GM18507 (cell line): ENCODE data around the gene SOD3.

Source experiments
- DNase-seq: peaks from one replicate; pipeline ENCODE4 v3.0.0; 2011; ENCODE audit warnings: low read depth; ENCODE audit not compliant: insufficient read length; ENCODE audit errors: extremely low spot score
- FAIRE-seq: peaks from 2 replicates; lab custom pipeline; 2011; peaks lifted over from hg19 to GRCh38; lab: Jason Lieb, UNC

Gene SOD3, protein sequence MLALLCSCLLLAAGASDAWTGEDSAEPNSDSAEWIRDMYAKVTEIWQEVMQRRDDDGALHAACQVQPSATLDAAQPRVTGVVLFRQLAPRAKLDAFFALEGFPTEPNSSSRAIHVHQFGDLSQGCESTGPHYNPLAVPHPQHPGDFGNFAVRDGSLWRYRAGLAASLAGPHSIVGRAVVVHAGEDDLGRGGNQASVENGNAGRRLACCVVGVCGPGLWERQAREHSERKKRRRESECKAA

DNA sequence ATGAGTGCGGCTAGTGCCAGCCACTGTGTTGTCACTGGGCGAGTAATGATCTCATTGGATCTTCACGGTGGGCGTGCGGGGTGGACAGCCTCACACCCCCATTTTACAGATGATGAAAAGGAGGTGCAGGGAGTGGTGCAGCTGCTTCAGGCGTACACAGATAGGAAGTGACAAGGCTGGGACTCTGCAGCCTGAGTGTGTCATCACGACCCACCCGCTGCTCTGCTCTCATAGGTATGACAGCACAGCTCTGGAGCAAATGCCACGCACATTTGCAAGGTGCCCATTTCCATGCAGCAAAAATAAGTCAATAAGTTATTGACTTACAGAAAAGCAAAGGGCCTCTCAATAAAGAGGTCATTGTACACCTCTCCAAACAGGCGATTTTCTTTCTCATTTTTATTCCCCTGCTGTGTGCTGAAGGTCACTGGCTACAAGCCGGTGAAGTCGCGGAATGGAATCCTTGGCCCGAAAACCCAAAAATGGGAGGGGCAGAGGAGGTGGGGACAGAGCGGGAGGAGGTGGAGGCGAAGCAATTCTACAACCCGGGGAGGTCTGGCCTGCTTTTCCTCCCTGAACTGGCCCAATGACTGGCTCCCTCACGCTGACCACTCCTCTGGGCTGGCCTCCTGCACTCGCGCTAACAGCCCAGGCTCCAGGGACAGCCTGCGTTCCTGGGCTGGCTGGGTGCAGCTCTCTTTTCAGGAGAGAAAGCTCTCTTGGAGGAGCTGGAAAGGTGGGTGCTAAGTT lies at the start of gene SOD3:
TSS of gene SOD3 (plus strand) at position 658 of the 750 bp plus-strand sequence. CDS start 3,949 bp downstream, outside the sequence.
- FAIRE-seq (no peak), DNase-seq (no peak)

DNA sequence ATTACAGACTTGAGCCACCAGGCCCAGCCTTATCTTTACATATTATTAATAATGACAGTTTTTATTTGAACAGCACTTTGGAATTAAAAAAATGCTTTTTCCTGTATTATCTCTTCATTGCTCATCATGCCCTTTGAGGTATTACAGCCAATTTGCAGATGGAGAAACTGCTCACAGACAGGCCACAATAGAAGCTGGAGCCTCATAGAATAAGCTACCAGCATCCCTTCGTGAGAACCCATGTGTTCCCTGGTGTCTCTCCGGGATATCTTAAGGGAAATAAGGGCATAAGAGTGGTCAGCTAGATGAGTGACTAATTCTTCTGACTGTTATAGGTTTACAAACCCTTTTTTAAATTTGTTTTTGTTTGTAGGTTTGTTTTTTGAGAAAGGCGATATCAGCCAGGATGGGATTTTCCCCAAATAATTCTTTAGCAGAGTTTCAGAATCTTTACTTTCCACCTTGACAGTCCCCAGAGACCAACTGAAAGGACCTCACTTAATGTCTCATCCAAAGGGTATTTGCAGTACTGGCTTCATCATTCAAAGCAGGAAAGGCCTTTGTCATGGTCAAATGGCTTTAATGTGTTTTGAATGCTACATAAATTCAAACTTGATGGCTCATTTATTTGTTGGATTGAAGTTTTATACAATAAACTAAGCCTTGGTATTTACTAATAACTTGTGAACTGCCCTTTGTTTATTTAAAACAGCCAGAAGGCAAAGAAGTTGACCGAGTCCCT lies 48.0 kb upstream of the SOD3 start:
- DNase-seq (no peak), FAIRE-seq (no peak)

DNA sequence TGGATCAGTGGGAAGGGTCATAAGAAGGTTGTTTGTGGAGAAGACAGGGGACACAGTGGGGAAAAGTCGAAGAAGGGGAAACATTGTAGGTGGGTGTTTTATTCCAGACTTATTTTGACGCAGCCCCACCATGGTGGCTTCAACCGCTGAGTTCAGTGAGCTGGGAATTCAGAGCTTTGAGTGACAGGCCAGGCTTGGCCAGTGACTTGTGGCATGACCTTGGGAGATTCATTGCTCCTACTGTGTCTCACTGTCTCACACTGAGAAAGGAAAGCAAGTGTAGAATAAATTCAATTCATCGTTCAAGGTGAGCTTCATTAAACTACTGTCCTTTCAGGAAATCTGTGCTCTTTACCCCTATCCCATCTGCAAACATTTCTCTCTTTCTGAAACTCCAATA lies 47.4 kb upstream of the SOD3 start:
- DNase-seq (no peak), FAIRE-seq (no peak)

DNA sequence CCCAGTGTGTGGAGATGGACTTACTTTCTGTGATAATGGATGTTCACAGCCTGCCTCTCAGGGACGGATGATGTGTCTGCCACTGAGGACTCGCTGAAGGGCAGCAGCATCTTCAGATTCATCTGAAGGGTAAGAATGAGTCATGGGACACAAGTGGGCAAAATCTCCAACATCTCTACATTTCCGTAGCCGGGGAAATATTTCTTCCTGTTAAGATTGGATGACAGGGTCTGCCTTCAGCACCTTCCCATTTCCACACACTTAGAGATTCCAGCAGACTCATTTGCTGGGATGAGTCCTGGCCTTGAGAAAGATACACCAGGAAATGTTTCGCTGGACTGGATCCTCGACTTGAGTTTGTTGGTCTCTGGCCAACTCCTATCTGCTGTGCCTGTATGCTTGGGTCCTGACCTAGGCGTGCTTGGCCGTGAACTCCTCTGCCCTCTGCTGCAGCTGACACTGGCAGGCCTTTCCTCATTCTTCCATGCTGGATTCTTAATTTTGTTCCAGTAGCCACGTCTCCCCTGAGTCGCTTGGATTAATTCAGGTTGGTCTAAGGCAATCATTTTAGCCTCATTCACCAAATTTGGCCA lies 46.5 kb upstream of the SOD3 start:
- no peak for DNase-seq
- no peak for FAIRE-seq

DNA sequence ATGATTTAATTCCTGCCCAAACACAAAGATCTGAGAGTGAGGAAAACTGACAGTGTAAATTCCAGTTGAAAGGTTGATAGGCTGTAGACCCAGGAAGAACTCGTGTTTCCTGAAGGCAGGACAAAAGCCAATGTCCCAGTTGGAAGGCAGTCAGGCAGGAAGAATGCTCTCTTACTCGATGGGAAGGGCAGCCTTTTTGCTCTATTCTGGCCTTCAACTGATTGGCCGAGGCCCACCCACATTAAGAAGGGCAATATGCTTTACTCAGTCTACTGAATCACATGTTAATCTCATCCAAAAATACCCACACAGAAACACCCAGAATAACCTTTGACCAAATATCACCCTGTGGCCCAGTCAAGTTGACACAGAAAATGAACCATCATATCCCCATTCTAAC lies 45.3 kb upstream of the SOD3 start:
- DNase-seq (no peak), FAIRE-seq (no peak)

DNA sequence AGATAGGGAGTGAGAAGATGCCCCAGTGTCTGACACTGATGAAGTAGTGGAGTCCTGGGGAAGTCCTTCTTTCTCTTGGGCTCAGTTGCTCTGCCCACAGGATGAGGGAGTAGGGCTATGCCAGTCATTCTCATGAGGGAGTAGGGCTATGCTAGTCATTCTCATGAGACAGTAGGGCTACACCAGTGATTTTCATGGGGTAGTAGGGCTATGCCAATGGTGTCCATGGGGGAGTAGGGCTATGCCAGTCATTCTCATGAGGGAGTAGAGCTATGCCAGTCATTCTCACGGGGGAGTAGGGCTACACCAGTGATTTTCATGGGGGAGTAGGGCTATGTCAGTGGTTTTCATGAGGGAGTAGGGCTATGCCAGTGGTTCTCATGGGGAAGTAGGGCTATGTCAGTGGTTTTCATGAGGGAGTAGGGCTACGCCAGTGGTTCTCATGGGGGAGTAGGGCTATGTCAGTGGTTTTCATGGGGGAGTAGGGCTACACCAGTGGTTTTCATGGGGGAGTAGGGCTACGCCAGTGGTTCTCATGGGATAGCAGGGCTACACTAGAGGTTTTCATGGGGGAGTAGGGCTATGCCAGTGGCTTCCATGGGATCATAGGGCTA lies 43.3 kb upstream of the SOD3 start:
- DNase-seq (no peak), FAIRE-seq (no peak)

DNA sequence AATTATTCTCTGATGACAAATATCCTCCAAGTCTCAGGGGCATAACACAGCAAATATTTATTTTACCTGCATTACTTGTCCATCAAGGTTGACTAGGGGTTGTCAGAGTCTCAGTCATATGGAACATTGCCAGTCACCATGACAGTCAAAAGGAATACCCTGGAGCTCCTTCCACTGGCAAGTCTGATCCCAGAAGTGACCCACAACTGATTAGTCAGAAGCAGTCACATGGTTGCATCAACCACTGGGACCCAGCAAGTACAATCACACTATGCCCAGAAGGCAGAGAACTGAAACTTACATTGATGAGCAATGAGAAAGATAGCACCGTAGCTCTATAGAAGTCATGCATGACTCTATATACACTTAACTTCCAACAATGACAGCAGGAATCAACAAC lies 41.9 kb upstream of the SOD3 start:
- FAIRE-seq = no peak
- no peak for DNase-seq

DNA sequence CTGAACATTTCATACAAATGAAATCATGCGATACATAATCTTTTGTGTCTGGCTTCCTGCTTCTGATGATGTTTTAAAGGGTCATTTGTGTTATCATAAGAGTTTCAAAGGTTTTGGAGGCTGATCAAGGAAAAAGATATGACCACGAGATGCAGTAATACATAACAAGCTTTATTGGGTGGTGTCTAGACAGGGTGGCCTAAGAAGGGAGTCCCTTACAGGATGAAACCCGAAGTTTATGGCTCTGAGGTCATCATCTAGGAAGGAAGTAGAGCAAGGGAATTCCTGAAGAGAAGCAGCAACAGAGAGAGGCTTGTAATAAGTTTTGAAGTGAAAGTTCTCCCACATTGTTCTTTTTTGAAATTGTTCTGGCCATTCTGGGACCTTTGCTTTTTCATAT lies 40.8 kb upstream of the SOD3 start:
- DNase-seq = no peak
- FAIRE-seq = no peak

DNA sequence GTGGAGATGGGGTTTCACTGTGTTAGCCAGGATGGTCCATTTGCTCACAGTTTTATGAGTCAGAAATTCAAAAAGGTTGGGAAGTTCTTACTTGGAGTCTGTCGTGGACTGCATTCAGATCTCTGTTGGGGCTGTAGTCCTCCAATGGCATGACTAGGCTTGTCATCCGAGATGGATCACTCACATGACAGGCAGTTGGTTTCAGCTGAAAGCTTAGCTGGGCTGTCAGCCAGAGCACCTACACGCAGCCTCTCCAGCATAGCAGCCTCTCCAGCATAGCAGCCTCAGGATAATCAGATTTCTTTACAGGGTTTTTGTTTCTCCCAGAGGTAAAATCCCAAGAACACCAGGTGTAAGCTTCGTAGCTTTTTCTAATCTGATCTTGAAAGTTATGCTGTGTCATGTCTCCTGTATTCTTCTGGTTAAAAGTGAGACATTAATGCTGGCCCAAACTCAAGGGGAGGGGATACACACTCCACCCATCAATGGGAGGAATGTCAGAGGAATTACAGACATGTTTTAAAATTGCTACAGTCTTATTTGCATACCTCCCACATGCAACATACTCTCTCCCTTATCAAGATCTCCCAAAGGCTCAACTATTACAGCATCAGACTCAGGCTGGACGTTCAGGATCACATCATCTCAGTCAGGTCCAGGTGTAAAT lies 31.6 kb upstream of the SOD3 start:
- FAIRE-seq = no peak
- no peak for DNase-seq

DNA sequence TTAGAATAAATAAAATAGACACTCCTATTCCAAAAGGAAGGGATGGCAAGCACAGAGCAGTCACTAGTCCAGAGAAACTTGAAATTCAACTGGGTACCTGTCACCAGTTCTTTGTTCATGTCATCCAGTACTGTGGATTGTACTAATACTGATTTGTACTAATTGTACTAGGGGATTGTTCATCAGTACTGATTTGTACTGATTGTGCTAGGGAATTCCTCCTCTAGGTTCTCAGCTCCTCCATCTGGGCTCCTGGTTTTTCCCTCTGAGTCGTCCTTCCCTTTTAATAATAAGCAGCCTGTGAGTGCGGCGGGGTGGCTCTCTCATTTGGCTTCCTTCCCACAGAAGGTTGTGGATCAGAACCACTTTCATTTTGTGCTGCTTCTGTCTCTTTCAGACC lies 31.0 kb upstream of the SOD3 start:
- FAIRE-seq (no peak), DNase-seq (no peak)

DNA sequence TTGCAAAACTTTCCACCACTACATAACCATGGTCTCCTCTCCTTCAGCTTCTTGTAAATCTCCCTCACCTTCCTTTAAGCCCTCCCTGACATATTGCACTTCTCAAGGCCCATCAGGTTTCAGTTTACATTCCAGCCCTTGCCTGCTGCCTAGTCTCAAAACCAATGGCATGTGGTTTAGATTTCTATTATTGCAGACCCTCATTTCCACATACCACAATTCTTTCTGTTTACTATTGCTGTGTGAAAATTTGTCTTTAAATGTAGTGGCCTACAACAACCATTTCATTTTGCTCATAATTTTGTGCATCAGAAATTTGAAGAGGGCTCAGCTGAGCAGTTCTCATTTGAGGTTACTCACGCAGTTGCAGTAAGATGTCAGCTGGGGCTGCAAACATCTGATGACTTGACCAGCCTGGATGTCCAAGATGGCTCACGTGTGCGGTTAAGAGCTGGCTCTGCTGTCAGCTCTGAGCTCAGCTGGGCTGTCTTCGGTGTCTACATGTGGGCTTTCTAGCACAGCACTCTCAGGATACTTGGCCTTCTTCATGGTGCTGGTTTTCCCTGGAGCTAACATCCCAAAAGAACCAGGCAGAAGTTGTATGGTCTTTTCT lies 29.9 kb upstream of the SOD3 start:
- FAIRE-seq (no peak), DNase-seq (no peak)

DNA sequence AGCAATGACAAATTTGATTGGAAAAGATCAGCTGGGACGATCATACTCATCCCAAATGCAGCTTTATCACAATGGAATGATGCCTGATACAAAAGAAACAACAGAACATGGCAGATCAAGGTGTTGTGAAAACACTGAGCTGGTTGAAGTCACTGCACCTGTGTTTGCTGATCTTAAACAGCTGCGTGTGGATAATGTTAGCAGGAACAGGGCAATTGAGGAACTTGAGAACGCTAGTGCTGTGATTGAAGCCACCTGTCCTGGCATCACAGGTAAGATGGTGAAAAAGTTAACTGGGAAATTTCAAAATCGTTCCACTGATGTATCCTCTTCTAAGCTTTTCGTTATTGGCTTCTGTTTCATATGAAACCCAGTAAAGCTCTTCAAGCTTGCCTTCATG lies 27.4 kb upstream of the SOD3 start:
- DNase-seq = no peak

DNA sequence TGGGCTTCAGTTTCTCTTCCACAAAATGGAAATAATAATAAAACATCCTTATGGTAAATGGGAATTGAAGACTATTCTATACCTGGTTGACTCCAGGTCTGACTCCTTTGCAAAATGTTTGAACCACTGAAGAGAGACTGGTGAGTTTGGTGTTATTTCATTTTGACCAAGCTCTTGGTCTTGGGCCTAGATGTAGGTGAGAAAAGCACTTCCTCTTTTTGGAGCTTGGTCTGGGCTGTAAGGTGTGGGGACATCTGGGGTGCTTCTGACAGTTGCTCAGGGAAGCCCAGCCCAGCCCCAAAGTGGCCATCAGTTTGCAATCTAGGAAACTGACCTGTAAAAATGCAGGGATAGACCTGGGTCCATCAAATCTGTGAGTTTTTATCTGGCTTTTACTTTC lies 26.8 kb upstream of the SOD3 start:
- peak; percentile 83 for FAIRE-seq

More for the DNA sequence above, 27.4 kb upstream of the SOD3 start:
- FAIRE-seq = no peak

DNA sequence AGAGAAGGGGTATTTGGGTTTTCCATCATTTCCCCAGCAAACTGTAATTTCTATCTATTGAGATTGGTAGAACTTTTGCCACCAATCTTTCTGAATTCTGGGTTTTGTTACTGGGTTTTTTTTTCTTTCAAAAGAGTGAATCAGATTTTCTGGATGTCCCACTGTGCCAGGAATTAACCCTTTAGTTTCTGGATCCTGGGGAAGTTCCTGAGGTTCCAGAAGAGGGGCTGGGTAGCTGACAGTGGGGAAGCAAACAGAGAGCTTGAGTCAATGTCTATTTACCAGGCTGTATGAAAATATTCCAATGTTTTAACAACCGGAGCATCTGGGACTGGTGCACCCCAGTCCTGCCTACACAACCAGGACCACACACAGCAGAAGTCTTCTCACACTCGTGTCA lies 25.8 kb upstream of the SOD3 start:
- no peak for DNase-seq

More for the DNA sequence above, 26.8 kb upstream of the SOD3 start:
- DNase-seq = peak; percentile 7

DNA sequence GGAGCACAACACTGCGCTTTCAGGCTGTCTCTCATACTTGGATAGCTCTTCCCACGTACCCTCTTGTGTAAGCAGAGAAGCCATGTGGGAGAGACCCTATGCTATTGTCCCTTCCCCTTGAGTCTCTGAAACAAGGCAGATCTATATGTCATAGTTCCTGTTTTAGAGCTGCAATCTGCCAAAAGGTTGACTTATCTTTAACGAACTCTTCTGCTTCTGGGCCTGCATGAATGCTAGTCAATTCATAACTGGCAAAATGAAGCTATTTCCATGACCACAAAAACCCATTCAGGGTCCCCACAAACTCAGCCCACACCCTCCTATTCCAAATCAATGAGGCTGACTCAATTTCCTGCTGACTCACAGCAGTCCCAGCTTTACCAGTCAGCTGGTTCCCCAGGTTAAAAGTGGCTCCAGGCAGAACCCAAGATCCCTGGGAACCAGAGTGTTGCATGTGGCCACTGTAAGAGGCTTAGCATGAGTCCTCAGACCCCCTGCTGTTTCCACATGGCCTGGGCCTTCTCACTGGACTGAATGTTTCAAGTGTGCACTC lies 25.3 kb upstream of the SOD3 start:
- FAIRE-seq = peak; percentile 77
- peak; percentile 12 for DNase-seq

More for the DNA sequence above, 25.8 kb upstream of the SOD3 start:
- peak; percentile 9 for FAIRE-seq

DNA sequence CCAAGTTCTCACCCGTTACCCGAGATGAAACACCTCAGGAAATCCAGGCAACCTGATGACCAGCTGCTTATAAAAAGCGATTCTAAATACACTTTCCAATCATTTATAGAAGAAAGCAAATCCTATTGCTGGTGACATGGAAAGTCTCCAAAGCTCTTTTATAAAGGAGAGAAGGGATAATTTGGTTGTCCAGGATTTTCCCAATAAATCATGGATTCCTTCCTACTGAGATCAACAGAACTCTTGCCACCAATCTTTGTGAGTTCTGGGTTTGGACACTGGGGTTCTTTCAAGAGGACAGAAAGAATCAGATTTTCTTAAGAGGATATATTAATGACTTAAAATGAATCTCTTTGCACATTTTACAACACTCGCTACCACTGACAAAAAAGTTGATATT lies 24.7 kb upstream of the SOD3 start:
- DNase-seq (no peak), FAIRE-seq (no peak)

DNA sequence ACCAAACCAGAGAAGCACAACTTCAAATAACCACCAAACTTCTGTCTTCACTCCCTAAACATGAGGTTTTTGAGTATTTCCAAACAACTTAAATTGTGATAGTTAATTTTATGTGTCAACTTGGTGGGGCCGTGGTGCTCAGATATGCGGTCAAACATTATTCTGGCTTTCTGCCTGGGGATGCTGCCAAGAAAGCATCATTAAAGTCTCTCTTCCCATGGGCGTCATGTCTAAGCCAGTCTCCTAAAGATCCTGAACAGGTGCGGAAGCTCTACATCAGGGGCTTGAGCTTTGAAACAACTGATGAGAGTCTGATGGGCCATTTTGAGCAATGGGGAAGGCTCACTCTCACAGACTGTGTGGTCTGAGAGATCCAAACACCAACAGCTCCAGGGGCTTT lies 24.1 kb upstream of the SOD3 start:
- FAIRE-seq = no peak
- DNase-seq = no peak

DNA sequence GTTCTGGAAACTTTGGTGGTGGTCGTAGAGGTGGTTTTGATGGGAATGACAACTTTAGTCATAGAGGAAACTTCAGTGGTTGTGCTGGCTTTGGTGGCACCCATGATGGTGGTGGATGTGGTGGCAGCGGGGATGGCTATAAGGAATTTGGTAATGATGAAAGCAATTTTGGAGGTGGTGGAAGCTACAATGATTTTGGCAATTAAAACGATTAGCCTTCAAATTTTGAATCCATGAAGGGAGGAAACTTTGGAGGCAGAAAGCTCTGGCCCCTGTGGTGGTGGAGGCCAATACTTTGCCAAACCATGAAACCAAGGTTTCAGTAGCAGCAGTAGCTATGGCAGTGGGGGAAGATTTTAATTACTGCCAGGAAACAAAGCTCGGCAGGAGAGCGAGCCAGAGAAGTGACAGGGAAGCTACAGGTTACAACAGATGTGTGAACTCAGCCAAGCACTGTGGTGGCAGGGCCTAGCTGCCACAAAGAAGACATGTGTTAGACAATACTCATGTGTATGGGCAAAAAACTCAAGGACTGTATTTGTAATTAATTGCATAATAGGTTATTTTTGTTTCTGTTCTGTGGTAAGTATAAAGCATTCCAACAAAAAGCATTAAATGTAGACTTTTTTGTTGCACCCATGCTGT lies 23.2 kb upstream of the SOD3 start:
- no peak for FAIRE-seq

More for the DNA sequence above, 23.2 kb upstream of the SOD3 start:
- no peak for DNase-seq
